Measurements from ENCODE around the gene SEMA7A. TPM values are rescaled to one million over a fixed set of nuclear protein-coding genes. Genes with fewer than 3 reads are reported as not detected.

Gene SEMA7A
- total RNA-seq, 4 donors from 2014 or later: 1.2 to 7.6 (median 3.4) TPM

GRCh38 chr15:74442063-74442462 is 8.3 kb upstream of the SEMA7A start:
- no peak for ATAC-seq (ENCODE audit: low FRiP score)
- no peak for DNase-seq (ENCODE audit: low spot score)
- TF ChIP-seq, protein P1, sequence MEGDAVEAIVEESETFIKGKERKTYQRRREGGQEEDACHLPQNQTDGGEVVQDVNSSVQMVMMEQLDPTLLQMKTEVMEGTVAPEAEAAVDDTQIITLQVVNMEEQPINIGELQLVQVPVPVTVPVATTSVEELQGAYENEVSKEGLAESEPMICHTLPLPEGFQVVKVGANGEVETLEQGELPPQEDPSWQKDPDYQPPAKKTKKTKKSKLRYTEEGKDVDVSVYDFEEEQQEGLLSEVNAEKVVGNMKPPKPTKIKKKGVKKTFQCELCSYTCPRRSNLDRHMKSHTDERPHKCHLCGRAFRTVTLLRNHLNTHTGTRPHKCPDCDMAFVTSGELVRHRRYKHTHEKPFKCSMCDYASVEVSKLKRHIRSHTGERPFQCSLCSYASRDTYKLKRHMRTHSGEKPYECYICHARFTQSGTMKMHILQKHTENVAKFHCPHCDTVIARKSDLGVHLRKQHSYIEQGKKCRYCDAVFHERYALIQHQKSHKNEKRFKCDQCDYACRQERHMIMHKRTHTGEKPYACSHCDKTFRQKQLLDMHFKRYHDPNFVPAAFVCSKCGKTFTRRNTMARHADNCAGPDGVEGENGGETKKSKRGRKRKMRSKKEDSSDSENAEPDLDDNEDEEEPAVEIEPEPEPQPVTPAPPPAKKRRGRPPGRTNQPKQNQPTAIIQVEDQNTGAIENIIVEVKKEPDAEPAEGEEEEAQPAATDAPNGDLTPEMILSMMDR (IDR thresholded peaks at IDR 0.05): no peak

DNA sequence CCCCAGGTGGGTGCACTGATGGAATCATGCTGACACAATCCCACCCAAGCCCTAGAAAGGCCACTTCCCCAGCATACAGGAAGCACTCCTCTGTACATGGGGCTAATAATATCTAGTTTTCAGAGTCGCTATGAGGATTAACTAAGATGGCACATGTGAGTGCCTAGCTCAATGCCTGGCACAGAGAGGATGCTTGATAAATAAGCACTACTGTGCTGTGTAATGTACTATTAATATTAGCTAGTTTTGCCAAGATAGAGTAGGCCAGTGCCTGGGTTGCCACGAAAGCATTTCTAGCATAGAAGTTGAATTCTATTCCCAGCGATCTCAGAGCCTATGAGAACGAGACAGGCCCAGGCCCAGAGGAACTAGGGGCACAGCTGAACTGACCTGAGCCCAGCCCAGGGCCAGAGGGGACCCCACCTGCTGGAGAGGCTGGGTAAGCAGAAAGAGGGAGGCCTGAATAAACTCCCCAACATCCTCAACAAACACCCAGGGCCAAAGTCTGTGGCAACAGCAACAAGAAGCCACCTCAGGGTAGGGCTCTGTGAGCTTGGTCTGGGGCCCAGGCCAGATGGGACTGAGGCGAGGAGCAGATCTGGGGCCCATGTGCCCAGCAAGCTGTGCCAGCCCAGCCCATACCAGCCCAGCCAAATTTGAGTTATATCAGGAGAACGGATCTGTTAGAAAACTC is 7.6 kb upstream of the SEMA7A start:
- DNase-seq (ENCODE audit: low spot score) (no peak), ATAC-seq (ENCODE audit: low FRiP score) (no peak)
- TF ChIP-seq, protein P1 (IDR thresholded peaks at IDR 0.05): no peak

GRCh38 chr15:74438721-74439316 is 5.1 kb upstream of the SEMA7A start:
- DNase-seq (ENCODE audit: low spot score) (no peak), ATAC-seq (ENCODE audit: low FRiP score) (peak; percentile 79)
- TF ChIP-seq, protein P1 (IDR thresholded peaks at IDR 0.05): peak in 2 of 3 donors; percentile 13 to 66

DNA sequence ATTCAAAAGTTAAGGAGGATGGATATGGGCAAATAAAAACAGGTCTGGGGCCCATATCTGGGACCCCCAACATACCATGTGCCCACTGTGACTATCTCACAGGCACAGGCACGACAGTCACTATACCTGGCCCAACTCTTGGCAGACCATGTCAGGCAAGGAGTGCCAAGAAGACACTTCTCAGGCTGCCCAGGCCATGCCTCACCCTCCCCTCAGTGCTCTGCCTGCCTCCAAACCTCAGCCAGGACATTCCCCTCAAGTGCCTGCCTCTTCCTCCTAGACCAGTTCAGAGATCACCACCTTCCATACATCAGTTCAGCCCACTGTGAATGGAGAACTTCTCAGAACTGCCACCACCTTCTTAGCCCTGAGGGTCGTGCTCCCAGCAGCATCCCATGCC is 4.4 kb upstream of the SEMA7A start:
- no peak for ATAC-seq (ENCODE audit: low FRiP score)
- TF ChIP-seq, protein P1 (IDR thresholded peaks at IDR 0.05): no peak
- DNase-seq (ENCODE audit: low spot score): no peak

DNA sequence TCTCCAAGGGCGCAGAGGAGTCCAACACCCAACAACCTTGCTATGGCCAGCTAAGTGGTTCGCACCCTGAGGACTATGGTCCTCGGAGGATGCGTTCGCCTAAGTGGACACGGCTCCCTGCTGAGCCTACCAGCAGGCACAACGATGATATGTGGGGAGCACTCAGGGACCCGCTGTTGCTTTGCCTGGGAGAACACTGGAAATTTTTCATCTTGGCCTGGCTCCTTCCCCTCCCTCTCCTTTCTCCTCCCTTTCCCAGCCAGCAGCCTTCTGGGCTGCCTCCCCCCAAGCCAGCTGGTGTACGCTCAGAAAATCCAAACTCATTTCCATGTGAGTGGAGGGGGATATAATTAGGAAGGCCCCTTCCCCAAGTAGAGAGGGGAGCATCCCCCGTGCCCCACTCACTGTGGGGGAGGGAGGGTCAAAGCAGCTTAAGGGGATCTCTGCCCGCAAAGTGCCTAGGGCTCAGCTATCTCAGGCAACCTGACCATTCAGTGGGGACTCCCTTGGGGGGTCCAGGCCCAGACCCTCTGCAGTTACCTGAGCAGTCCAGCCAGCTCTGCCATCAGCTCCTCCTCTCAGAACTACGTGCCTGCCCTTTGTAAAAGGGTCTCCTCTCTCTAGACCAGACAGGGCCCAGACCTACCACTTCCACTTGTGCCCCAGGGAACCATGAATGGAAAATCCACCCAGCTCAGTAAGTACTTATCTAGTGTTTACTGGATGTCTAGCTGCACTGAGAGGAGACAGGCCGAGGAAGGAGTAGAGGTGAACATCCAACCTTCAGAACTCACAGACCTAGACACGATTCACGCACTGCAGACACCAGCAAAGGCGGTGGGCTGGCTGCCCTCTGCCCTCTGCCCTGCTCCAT is 742 bp upstream of the SEMA7A start:
- DNase-seq (ENCODE audit: low spot score) (no peak), ATAC-seq (ENCODE audit: low FRiP score) (no peak)
- TF ChIP-seq, protein P1 (IDR thresholded peaks at IDR 0.05): no peak

GRCh38 chr15:74432968-74433591 is 678 bp downstream of the SEMA7A start:
- DNase-seq (ENCODE audit: low spot score) (no peak), ATAC-seq (ENCODE audit: low FRiP score) (no peak)
- TF ChIP-seq, protein P1 (IDR thresholded peaks at IDR 0.05): no peak
